Measurements from ENCODE around the gene ADRA2B.

ADRA2B gene

GRCh38 chr2:96103187-96103601 is 13.2 kb downstream of the ADRA2B start:
- no peak for DNase-seq

- no peak for DNase-seq
These were observed 13.7 kb downstream of the ADRA2B start for GRCh38 chr2:96102596-96103186.

- DNase-seq = no peak
These were observed 15.5 kb downstream of the ADRA2B start for GRCh38 chr2:96100893-96101304.

GRCh38 chr2:96099861-96100798 is 16.2 kb downstream of the ADRA2B start:
- DNase-seq = no peak

GRCh38 chr2:96098900-96099590 is 17.3 kb downstream of the ADRA2B start:
- no peak for DNase-seq

- DNase-seq = no peak
These were observed 18.2 kb downstream of the ADRA2B start for GRCh38 chr2:96097951-96098823.

GRCh38 chr2:96097441-96097840 is 18.9 kb downstream of the ADRA2B start:
- no peak for DNase-seq

GRCh38 chr2:96095116-96095636 is 21.2 kb downstream of the ADRA2B start:
- no peak for DNase-seq

- no peak for DNase-seq
These were observed 22.8 kb downstream of the ADRA2B start for GRCh38 chr2:96093528-96093927.

GRCh38 chr2:96092951-96093350 is 23.4 kb downstream of the ADRA2B start:
- DNase-seq = no peak

GRCh38 chr2:96092573-96092877 is 23.8 kb downstream of the ADRA2B start:
- no peak for DNase-seq

- DNase-seq = peak in 1 of 2 experiments; percentile 42
These were observed 24.4 kb downstream of the ADRA2B start for GRCh38 chr2:96091711-96092572.

GRCh38 chr2:96091141-96091710 is 25.1 kb downstream of the ADRA2B start:
- no peak for DNase-seq

- DNase-seq = no peak
These were observed 26.0 kb downstream of the ADRA2B start for GRCh38 chr2:96090196-96090926.

- no peak for DNase-seq
These were observed 26.8 kb downstream of the ADRA2B start for GRCh38 chr2:96089356-96090195.

- peak in 1 of 2 experiments; percentile 87 for DNase-seq
These were observed 27.7 kb downstream of the ADRA2B start for GRCh38 chr2:96088340-96089335.

- no peak for DNase-seq
These were observed 29.2 kb downstream of the ADRA2B start for GRCh38 chr2:96087130-96087529.

All from NCI-H187 (cell line).